HG02610 (cell line): ENCODE measurements around the gene MTCP1.

Source experiments
- ATAC-seq: cut with Tn5 transposase; IDR thresholded peaks from one replicate; pipeline ENCODE4 v1.9.1; 2021; ENCODE audit warnings: mild to moderate bottlenecking, moderate library complexity; ENCODE audit not compliant: unreplicated experiment

Gene MTCP1

DNA sequence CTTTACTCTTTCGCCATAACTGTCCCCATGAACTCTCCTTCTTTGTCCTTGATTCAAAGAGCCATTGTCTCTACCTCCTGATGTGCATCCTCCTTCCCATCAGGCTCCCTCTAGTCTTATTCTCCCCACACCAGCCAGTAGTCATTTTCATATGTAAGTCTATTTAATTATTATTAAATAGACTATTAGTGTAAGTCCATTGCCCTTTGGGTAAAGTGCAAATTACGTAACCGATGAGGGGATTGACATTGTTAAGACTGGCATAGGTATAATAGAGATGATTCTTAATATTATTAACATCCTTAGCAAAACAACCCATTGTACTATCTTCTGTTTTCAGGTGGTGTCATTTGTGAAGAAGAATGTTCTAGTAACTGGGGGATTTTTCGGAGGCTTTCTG, 16.7 kb downstream of the MTCP1 start:
- no peak for ATAC-seq

DNA sequence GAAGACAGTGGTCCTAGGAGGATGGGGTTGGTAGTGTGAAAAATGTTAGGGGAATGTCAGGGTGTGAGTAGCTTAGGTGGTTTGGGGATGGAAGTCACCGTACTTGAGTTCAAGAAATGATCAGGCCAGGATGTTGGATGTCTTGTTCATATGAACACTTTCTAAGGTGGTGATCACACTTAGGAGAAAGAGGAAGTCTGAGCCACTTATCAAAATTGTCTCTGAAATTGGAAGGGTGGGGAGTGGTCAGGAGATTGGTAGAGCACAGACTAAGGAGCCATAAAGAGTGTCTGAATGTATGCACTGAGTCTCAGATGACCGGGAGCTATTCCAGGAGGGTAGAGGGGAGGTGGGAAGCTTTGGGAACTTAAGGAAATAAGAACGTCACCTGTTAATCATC, 17.3 kb downstream of the MTCP1 start:
- no peak for ATAC-seq

DNA sequence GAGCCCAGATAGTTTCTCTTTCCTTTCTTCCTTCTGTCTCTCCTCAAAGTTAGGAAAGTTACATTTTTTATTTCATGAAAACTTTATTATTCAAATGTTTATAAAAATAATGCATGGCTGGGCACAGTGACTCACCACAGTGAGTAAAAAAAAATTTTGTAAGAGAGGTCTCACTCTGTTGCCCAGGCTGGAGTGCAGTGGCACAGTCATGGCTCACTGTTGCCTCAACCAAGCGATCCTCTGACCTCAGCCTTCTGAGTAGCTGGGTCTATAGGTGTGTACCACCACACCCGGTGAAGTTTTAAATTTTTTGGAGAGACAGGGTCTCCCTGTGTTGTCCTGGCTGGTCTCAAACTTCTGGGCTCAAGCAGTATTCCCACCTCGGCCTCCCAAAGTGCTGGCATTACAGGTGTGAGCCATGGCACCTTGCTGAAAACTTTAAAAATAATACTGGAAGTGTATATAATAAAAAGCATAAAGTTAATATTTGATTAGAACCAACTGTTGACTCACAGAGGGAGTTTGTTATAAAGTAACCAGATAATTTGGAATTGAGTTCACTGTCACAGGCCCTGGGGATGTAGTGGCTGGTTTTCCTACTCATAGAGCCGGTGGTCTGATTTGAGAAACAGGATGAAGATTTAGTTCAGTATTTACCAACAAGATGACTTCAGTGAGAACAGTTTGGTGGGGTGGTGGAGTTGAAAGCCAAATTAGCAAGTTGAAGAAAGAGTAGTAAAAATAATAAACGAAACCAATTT, 18.0 kb downstream of the MTCP1 start:
- ATAC-seq, result no peak

DNA sequence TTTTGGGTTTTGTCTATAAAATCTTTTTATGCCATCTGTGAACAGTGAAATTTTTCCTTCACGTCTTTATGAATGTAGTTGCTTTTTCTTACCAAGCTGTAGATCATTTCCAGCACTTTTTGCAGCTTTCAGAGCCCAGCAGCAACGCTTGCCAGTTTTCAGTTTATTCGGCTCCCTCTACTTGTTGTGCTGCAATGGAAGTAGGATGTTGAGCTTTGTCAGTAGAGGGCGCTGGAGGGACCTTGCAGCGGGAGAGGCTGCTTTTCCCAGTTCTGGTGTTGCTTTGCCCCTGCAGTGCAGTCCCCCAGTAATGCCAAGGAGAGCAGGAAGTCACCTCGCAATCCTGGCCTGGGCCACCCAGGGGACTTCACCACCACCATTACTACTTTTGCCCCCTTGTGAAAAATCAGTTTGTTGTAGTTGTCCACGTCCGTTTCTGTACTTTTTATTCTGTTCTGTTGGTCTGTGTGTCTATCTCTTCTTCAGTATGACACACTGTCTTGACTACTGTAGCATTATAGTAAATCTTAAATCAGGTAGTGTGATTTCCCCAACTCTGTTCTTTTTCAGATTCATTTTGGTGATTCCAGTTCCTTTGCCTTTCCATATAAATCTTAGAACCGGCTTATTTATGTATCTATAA, 21.8 kb downstream of the MTCP1 start:
- ATAC-seq, result no peak

DNA sequence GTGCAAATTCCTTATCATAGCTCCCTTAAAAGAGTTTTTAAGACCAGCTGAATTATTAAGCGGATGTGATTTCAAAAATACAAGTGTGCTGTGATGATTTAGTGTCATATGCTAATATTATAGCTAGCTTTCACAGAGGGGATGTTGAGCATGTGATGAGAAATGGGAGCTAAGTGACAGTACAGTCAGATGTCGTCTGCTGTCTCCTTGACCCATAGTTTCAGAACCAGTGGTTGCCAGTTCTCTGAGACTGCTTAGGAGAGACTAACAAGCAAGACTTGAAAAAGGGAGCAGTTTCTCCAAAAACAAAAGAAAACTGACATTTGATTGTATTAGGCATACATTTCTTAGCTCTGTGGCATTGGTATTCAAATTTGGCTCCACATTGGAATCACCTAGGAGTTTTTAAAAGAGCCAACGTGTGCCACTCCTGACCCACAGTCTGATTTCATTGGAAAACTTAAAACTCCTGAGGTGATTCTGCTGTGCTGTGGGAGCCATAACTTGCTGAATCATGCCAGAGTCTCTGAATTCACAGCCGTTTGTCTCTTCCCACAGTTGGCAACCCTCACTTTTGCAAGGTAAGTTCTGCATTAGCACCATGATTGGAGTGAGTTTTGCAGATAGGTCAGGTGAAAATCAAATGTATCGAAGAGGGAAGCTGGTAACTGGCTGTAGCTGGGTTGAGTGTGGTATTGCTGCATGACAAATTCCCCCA, 24.0 kb downstream of the MTCP1 start:
- no peak for ATAC-seq

DNA sequence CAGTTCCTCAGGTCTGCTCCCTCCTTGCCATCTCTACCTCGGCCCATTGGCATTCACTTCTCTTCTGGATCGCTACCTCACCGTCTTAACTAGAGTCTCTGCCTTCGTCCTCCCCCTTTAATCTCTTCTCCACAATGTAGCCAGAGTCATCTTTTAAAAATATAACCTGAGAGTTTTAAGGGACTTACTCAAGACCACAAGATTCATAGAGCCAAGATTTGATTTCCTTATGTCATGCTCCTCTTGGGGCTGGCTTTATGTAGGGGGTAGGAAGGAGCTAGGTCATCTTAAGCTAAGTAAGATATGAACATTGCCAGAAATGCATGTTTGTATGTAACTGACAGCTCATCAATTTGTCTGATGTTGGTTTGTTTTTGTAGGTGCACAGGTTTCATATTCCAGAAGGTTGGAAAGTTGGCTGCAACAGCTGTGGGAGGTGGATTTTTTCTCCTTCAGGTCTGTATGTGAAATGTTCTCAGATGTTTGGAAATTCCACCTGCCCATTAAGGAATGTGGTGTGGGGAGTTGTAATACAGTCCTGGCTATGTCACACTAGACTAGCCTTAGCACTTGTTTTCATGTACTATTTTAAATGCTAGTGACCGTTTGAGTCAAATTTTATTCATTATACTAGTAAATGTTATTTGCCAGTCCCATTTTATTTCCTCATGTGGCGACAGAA, 24.7 kb downstream of the MTCP1 start:
- no peak for ATAC-seq

DNA sequence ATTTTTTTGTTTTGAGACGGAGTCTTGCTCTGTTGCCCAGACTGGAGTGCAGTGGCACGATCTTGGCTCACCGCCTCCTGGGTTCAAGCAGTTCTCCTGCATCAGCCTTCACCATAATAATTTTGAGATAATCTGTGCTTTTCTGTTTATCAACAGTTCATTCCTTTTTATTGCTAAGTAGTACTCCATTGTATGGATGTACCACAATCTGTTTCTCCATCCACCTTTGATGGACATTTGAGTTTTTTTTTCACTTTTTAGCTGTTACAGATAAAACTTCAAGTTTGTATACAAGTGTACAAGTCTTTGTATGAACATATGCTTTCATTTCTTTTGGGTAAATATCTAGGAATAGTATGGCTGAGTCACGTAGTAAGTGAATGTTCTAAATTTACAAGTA, 35.2 kb downstream of the MTCP1 start:
- no peak for ATAC-seq

DNA sequence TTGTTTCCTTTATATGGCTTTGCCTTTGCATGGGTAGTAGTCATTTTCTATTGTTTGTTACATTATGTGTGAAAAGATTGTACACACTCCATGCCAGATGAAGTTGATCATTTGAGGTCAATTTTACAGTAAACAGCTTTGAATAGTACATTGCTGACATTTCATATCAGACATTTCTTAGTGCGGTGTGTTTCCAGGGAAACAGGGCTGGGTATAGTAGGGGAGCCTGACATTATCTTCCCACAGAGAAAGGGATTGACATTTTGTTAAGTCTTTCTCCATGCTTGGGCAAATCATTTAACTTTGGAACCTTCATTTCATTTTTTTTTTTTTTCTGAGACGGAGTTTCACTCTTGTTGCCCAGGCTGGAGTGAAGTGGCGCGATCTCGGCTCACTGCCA, 39.3 kb downstream of the MTCP1 start:
- no peak for ATAC-seq

DNA sequence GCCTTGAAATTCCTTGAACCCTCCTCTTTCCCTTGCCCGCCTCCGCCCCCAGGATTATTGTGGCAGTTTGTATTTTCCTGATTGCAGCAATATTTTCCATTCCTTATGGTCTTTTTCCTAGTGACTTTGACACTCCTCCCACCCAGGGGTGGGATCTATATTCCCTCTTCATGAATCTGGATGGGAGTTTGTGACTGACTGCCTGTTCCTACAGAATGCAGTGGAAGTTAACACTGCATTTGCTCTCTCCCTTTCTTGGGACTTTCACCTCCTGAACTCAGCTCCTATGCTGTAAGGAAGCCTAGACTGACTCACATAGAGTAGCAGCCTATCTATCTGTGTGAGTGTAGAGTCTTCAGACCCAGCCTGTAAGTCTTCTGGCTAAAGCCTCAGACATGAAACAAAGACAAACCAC, 42.1 kb downstream of the MTCP1 start:
- ATAC-seq, result no peak

DNA sequence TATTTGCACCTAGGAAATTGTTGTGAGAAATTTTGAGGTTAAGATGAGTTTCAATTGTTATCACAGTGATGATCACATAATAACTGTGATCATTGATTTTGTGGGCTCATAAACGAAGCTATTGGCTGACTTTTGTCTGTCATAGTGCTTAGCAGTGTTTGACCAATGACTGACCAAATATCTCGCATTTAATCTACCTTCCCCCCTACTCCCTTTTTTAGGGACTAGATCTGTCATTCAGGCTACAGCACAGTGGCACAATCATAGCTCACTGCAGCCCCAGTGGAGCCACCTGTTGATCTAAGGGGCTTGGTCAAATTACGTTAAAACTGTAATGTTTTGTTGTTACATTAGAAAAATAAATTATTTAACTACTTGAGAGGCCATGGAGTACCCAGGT, 42.8 kb downstream of the MTCP1 start:
- ATAC-seq, result no peak

DNA sequence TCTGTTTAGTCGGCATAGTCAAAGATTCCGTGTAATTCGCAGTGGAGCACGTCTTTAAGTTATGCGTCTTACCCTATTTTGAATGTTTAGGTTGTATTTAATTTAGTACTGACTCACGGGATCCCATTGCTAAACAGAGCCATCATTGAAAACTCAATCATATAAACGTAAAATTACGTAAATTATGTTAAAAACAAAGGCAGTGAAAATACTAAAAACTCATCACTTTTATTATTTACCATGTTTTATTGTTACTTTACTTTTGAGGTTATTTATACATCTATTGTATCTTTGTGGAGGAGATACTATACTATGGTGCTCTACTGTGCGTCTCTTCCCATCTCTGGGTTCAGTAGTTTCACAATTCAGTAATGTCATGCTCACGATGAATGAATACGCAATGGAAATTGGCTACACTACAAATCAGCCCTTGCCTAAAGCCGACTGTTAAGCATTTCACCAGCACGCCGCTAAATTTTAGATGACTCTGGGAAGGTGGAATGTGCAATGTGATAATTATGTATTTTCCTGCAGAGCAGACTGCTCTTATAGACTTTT, 43.3 kb downstream of the MTCP1 start:
- no peak for ATAC-seq

DNA sequence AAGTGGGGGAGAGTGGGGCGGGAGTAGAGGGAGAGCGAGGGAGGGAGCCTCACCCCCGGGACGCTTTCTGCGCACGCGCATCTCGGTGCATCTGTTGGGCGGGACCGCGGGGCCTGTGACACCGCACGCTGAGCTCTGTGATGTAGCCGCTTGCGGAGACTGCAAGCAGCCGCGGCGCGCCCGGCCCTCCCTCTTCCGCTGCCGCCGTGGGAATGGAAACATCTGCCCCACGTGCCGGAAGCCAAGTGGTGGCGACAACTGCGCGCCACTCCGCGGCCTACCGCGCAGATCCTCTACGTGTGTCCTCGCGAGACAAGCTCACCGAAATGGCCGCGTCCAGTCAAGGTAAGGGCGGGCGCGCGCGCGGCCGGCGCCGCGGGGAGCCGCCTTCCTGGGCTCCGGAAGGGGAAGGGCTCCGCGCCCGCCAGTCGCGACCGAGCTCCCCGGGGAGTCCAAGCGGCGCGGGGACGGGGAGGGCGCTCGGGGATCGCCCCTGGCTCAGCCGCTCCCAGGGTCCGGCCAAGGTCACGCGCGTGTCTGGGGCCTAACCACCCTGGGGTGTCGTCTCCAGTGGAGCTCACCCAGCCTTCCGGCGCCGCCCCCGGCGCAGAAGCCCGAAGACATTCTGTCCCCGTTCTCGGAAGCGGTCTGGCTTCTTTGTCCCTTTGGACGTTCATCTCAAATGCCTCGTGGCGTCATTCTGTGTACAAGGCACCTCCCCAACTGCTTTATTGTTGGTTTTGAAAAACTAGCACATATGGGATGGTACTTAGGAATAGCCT, 44.0 kb downstream of the MTCP1 start, which contains the start of gene FUNDC2:
Gene FUNDC2, plus strand, starts transcription at position 118 of the 782 bp plus-strand sequence. Its CDS starts 95 bp downstream, at position 213.
- ATAC-seq, result peak; percentile 88

DNA sequence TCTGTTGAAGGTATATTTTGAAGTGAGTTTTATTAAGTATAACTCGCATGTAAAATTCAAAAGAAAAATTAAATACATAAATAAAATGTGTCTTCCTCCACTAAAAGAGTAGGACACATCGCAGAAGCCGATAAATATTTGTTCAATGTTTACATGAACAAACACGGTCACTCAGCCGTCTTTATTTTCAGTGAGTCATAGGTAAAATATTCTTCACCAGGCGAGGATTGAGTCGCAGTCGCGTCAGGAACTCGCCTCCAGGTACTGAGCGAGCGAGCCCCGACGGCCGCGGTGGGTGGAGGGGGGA, 44.6 kb downstream of the MTCP1 start:
- no peak for ATAC-seq

DNA sequence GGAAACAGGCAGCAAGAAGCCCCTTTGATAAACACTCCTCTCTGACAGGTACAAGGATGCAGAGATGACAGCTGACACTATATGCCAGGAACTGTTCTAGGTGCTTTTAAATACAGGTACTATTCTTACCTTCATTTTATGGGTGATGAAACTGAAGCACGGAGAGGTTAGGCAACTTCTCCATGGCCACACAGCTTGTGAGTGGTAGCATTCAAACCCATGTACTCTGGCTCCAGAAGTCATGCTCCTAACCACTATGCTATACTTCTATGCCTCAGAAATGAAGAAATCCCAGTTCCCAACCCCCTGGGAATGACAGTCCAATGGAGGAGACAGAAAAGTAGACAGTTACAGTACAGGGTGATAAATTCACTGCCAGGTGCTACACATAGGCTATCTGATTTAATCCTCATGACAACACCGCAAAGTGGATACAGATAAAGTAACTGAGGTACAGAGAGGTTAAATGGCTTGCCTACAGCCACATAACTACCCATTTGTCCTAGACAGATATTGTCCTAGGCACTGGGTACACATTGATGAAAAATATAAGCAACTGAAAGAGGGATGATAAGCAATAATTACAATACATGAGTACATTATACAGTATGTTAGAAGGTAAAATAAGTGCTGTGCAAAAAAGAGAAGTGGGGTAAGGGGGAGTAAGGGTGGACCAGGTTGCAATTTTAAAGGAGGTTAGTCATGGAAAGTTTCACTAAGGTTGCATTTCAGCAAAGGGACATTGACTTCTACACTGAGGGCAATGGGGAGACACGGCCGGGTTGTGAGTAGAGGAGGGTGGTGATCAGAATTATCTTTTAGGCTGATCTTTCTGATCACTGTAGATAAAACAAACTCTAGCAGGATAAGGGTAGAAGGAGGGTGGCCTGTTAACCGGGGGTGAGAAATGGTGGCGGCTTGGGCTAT, 46.8 kb downstream of the MTCP1 start:
- ATAC-seq, result no peak

DNA sequence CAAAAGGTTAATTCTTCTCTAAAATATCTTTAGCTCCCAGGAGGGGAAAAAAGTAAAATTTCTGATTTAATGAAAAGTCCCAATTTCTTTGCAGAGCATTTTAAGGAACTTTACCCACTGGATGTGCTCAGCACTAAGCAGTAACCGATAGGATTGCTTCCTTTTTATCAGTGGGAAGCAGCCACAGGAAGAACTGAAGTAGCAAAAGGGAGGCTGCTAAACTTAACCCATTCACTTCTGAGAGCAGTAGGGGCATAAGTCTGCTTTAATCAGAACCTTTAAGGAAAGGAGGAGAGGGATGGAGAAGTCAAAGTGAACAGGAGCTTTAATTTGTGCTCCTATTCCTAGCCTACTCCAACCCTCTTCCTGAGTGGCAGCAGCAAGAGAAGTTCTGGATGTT, 48.4 kb downstream of the MTCP1 start, which contains the start of gene F8:
Gene F8, minus strand, starts transcription at position 139 of the 400 bp plus-strand sequence. CDS start 171 bp downstream, outside the sequence.
- ATAC-seq, result no peak

DNA sequence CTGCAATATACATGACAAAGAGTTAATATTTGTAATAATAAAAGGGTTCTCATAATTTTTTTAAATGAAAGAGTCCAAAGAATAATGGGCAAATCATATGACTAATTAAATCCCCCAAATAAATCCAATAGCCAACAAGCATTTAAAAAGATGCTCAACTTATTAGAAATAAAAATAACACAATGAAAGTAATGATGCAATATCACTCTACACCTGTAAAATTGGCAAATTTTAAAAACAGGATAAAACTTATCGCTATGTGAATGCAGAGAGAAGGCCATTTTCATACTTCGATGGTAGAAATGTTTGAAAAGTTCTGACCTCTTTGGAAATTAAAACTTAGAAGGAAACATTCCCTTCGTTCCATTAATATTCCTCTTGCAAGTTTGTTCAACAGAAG, 50.3 kb downstream of the MTCP1 start:
- ATAC-seq, result no peak
